Measurements from ENCODE around the gene IDI2. TPM values are rescaled to one million over a fixed set of nuclear protein-coding genes. Genes with fewer than 3 reads are reported as not detected.
A peak's percentile ranks its signal among the peaks of the same experiment; 100 is the strongest.

The IDI2 gene
- total and polyA plus RNA-seq, 2 of the 13 experiments (the other 11 are each of a cell fraction or from before 2014, with no cell fraction given), result not detected

DNA sequence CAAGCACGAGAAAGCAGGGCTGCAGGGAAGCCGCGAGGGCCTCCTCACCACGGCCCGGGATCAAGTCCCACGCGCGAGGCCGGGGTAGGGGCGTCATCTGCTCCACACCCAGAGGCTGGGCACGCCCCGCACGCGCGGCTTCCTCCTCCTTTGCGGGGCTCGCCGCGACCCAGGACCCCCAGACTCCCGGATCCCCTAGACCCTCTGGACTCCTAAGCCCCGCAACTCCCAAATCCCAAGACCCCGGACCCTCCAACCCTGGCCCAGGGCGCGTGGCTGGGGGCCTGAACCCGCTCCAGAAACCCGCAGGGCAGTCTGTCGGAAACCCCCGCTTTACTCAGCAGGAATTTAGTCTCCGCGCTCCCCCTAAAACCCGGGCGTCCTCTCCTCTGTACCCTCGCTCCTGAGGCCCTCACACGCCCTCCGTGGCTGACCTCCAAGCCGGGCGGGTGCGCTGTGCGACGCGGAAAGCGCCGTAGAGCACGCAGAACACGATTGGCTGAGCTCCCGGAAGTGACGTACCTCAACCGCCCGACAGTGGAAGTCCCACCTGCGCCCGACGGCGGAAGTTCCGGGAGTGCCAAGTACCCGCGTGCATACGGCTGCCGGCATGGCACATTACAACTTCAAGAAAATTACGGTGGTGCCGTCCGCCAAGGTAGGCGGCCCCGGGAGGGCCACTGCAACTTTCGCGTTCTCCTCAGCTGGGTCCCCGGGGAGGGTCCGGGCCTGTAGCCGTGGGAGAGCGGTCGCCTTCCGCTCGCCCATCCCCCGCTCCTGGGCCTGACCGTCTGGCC lies 37.6 kb downstream of the IDI2 start, which contains the start of gene GTPBP4 (continued):
- TF ChIP-seq ZEB1 (IDR thresholded peaks at IDR 0.05; ENCODE audit: insufficient replicate concordance, low read depth) (no peak), ZNF329 (CRISPR knock-in tag; IDR thresholded peaks at IDR 0.05; ENCODE audit: low read depth) (peak; percentile 66; the same call in 1 of the 2 replicates), ZNF605 (CRISPR knock-in tag; IDR thresholded peaks at IDR 0.05) (peak; percentile 76; the same call in 1 of the 2 replicates), ZBTB8A (CRISPR knock-in tag; IDR thresholded peaks at IDR 0.05; ENCODE audit: borderline replicate concordance, low read depth) (no peak), ZNF598 (CRISPR knock-in tag; IDR thresholded peaks at IDR 0.05; ENCODE audit: borderline replicate concordance) (peak; percentile 73; the same call in 1 of the 2 replicates), ZNF160 (CRISPR knock-in tag; IDR thresholded peaks at IDR 0.05) (peak; percentile 84; the same call in 1 of the 2 replicates), FOSL1 (CRISPR knock-in tag; IDR thresholded peaks at IDR 0.05; ENCODE audit: borderline replicate concordance) (no peak), KLF15 (CRISPR knock-in tag; IDR thresholded peaks at IDR 0.05; ENCODE audit: borderline replicate concordance) (no peak), NCOA2 (CRISPR knock-in tag; IDR thresholded peaks at IDR 0.05) (peak; percentile 28)
- TF ChIP-seq, protein P1, sequence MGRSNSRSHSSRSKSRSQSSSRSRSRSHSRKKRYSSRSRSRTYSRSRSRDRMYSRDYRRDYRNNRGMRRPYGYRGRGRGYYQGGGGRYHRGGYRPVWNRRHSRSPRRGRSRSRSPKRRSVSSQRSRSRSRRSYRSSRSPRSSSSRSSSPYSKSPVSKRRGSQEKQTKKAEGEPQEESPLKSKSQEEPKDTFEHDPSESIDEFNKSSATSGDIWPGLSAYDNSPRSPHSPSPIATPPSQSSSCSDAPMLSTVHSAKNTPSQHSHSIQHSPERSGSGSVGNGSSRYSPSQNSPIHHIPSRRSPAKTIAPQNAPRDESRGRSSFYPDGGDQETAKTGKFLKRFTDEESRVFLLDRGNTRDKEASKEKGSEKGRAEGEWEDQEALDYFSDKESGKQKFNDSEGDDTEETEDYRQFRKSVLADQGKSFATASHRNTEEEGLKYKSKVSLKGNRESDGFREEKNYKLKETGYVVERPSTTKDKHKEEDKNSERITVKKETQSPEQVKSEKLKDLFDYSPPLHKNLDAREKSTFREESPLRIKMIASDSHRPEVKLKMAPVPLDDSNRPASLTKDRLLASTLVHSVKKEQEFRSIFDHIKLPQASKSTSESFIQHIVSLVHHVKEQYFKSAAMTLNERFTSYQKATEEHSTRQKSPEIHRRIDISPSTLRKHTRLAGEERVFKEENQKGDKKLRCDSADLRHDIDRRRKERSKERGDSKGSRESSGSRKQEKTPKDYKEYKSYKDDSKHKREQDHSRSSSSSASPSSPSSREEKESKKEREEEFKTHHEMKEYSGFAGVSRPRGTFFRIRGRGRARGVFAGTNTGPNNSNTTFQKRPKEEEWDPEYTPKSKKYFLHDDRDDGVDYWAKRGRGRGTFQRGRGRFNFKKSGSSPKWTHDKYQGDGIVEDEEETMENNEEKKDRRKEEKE (IDR thresholded peaks at IDR 0.05), result no peak
- TF ChIP-seq, protein P2, sequence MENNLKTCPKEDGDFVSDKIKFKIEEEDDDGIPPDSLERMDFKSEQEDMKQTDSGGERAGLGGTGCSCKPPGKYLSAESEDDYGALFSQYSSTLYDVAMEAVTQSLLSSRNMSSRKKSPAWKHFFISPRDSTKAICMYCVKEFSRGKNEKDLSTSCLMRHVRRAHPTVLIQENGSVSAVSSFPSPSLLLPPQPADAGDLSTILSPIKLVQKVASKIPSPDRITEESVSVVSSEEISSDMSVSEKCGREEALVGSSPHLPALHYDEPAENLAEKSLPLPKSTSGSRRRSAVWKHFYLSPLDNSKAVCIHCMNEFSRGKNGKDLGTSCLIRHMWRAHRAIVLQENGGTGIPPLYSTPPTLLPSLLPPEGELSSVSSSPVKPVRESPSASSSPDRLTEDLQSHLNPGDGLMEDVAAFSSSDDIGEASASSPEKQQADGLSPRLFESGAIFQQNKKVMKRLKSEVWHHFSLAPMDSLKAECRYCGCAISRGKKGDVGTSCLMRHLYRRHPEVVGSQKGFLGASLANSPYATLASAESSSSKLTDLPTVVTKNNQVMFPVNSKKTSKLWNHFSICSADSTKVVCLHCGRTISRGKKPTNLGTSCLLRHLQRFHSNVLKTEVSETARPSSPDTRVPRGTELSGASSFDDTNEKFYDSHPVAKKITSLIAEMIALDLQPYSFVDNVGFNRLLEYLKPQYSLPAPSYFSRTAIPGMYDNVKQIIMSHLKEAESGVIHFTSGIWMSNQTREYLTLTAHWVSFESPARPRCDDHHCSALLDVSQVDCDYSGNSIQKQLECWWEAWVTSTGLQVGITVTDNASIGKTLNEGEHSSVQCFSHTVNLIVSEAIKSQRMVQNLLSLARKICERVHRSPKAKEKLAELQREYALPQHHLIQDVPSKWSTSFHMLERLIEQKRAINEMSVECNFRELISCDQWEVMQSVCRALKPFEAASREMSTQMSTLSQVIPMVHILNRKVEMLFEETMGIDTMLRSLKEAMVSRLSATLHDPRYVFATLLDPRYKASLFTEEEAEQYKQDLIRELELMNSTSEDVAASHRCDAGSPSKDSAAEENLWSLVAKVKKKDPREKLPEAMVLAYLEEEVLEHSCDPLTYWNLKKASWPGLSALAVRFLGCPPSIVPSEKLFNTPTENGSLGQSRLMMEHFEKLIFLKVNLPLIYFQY (CRISPR knock-in tag; IDR thresholded peaks at IDR 0.05; ENCODE audit: borderline replicate concordance), result peak; percentile 57; the same call in 1 of the 2 replicates
- TF ChIP-seq, protein P3, sequence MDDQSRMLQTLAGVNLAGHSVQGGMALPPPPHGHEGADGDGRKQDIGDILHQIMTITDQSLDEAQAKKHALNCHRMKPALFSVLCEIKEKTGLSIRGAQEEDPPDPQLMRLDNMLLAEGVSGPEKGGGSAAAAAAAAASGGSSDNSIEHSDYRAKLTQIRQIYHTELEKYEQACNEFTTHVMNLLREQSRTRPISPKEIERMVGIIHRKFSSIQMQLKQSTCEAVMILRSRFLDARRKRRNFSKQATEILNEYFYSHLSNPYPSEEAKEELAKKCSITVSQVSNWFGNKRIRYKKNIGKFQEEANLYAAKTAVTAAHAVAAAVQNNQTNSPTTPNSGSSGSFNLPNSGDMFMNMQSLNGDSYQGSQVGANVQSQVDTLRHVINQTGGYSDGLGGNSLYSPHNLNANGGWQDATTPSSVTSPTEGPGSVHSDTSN (CRISPR knock-in tag; IDR thresholded peaks at IDR 0.05; ENCODE audit: borderline replicate concordance), result 0 out of 2 replicates have a peak, but pooled peaks have one; percentile 40
- TF ChIP-seq, protein P4, sequence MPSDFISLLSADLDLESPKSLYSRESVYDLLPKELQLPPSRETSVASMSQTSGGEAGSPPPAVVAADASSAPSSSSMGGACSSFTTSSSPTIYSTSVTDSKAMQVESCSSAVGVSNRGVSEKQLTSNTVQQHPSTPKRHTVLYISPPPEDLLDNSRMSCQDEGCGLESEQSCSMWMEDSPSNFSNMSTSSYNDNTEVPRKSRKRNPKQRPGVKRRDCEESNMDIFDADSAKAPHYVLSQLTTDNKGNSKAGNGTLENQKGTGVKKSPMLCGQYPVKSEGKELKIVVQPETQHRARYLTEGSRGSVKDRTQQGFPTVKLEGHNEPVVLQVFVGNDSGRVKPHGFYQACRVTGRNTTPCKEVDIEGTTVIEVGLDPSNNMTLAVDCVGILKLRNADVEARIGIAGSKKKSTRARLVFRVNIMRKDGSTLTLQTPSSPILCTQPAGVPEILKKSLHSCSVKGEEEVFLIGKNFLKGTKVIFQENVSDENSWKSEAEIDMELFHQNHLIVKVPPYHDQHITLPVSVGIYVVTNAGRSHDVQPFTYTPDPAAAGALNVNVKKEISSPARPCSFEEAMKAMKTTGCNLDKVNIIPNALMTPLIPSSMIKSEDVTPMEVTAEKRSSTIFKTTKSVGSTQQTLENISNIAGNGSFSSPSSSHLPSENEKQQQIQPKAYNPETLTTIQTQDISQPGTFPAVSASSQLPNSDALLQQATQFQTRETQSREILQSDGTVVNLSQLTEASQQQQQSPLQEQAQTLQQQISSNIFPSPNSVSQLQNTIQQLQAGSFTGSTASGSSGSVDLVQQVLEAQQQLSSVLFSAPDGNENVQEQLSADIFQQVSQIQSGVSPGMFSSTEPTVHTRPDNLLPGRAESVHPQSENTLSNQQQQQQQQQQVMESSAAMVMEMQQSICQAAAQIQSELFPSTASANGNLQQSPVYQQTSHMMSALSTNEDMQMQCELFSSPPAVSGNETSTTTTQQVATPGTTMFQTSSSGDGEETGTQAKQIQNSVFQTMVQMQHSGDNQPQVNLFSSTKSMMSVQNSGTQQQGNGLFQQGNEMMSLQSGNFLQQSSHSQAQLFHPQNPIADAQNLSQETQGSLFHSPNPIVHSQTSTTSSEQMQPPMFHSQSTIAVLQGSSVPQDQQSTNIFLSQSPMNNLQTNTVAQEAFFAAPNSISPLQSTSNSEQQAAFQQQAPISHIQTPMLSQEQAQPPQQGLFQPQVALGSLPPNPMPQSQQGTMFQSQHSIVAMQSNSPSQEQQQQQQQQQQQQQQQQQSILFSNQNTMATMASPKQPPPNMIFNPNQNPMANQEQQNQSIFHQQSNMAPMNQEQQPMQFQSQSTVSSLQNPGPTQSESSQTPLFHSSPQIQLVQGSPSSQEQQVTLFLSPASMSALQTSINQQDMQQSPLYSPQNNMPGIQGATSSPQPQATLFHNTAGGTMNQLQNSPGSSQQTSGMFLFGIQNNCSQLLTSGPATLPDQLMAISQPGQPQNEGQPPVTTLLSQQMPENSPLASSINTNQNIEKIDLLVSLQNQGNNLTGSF (CRISPR knock-in tag; IDR thresholded peaks at IDR 0.05), result no peak
